ENCODE measurements around the gene SHISAL2A.
"Not testable (repeated sequence)": the region's sequence is repeated elsewhere in the genome, so short reads cannot be mapped to it uniquely, and the experiment has no call there.

SHISAL2A gene

GRCh38 chr1:52679048-52679447 lies 46.1 kb downstream of the SHISAL2A start:
- FAIRE-seq, result no peak
- TF ChIP-seq POU2F2 (IDR thresholded peaks at IDR 0.05; ENCODE audit: low read depth, low read length), result no peak
- no peak for TF ChIP-seq POLR2A (IDR thresholded peaks at IDR 0.05; ENCODE audit: low read depth, low read length)
- DNase-seq (ENCODE audit: insufficient read length, low spot score), result no peak

DNA sequence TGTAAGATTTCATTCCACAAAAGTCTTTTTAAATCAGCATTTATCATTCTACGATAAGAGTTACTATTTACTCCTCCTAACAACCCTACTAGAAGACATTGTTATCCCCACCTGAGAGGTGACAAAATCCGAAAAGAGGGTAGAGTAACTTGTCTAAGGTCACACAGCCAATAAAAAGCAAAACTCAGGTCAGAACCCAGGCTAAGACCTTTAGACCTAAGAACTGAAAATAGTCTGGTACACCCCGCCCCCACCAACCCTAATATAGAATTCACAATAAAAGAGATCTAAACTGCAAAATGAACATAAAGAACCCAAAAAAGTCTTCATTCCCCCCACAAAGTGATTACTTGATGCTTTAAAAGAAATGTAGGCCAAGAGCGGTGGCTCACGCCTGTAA lies 46.5 kb downstream of the SHISAL2A start:
- DNase-seq (ENCODE audit: insufficient read length, low spot score), result no peak
- no peak for TF ChIP-seq POLR2AphosphoS5 (IDR thresholded peaks at IDR 0.05; ENCODE audit: low read depth, low read length)
- TF ChIP-seq PAX5 (IDR thresholded peaks at IDR 0.05; ENCODE audit: insufficient read depth, low read length, severe bottlenecking), result no peak
- no peak for TF ChIP-seq SPI1 (IDR thresholded peaks at IDR 0.05; ENCODE audit: low read depth, low read length)
- TF ChIP-seq POLR2A (IDR thresholded peaks at IDR 0.05; ENCODE audit: low read depth, low read length), result no peak
- no peak for TF ChIP-seq TAF1 (IDR thresholded peaks at IDR 0.05; ENCODE audit: low read depth, low read length)
- no peak for TF ChIP-seq POU2F2 (IDR thresholded peaks at IDR 0.05; ENCODE audit: low read depth, low read length)
- FAIRE-seq, result no peak

- DNase-seq (ENCODE audit: insufficient read length, low spot score) (no peak), FAIRE-seq (no peak)
- TF ChIP-seq TAF1 (IDR thresholded peaks at IDR 0.05; ENCODE audit: low read depth, low read length) (no peak), SPI1 (IDR thresholded peaks at IDR 0.05; ENCODE audit: low read depth, low read length) (no peak), POLR2AphosphoS5 (IDR thresholded peaks at IDR 0.05; ENCODE audit: low read depth, low read length) (no peak), PAX5 (IDR thresholded peaks at IDR 0.05; ENCODE audit: insufficient read depth, low read length, severe bottlenecking) (no peak), POLR2A (IDR thresholded peaks at IDR 0.05; ENCODE audit: low read depth, low read length) (no peak), POU2F2 (IDR thresholded peaks at IDR 0.05; ENCODE audit: low read depth, low read length) (no peak)
Measured at GRCh38 chr1:52680353-52680752, 47.4 kb downstream of the SHISAL2A start.

DNA sequence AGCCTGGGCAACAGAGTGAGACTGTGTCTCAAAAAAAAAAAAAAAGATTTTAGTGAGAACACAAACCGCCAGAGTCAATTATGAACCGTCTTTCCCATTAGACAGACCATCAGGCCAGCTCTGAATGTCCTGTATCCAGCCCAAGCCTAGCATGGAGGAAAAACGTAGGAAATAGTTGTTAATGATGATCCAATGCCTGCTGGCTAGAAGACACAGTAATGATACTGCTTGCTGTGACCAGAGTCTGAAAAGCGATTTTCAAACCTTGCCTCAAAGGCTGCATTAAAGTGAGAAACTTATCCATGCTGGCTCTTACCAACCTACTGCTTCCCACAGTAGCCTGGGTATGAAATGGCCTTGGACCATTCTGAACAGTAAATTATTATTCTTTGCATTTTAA lies 48.2 kb downstream of the SHISAL2A start:
- DNase-seq (ENCODE audit: insufficient read length, low spot score) (no peak), FAIRE-seq (no peak)
- TF ChIP-seq POLR2A (IDR thresholded peaks at IDR 0.05; ENCODE audit: low read depth, low read length) (no peak), TAF1 (IDR thresholded peaks at IDR 0.05; ENCODE audit: low read depth, low read length) (no peak), SPI1 (IDR thresholded peaks at IDR 0.05; ENCODE audit: low read depth, low read length) (no peak), POLR2AphosphoS5 (IDR thresholded peaks at IDR 0.05; ENCODE audit: low read depth, low read length) (no peak), POU2F2 (IDR thresholded peaks at IDR 0.05; ENCODE audit: low read depth, low read length) (no peak), PAX5 (IDR thresholded peaks at IDR 0.05; ENCODE audit: insufficient read depth, low read length, severe bottlenecking) (no peak)

DNA sequence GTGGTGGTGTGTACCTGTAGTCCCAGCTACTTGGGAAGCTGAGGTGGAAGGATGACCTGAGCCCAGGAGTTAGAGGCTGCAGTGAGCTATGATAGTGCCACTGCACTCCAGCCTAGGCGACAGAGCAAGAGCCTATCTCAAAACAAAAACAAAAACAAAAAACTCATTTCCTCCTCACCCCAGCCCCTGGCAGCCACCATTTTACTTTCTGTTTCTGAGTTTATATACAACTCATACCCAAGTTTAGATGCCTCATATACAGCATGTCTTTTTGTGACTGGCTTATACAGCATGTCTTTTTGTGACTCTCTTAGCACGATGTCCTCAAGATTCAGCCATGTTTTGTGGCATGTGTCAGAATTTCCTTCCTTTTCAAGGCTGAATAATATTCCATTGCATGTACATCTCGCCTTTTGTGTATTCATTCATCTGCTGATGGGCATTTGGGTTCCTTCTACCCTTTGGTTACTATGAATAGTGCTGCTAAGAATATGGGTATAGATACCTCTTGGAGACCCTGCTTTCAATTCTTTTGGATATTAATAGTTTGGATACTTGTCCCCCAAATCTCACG lies 50.5 kb downstream of the SHISAL2A start:
- DNase-seq (ENCODE audit: insufficient read length, low spot score) (no peak), FAIRE-seq (no peak)
- TF ChIP-seq POLR2AphosphoS5 (IDR thresholded peaks at IDR 0.05; ENCODE audit: low read depth, low read length) (no peak), SPI1 (IDR thresholded peaks at IDR 0.05; ENCODE audit: low read depth, low read length) (no peak), POLR2A (IDR thresholded peaks at IDR 0.05; ENCODE audit: low read depth, low read length) (no peak), TAF1 (IDR thresholded peaks at IDR 0.05; ENCODE audit: low read depth, low read length) (no peak), PAX5 (IDR thresholded peaks at IDR 0.05; ENCODE audit: insufficient read depth, low read length, severe bottlenecking) (no peak), POU2F2 (IDR thresholded peaks at IDR 0.05; ENCODE audit: low read depth, low read length) (no peak)

DNA sequence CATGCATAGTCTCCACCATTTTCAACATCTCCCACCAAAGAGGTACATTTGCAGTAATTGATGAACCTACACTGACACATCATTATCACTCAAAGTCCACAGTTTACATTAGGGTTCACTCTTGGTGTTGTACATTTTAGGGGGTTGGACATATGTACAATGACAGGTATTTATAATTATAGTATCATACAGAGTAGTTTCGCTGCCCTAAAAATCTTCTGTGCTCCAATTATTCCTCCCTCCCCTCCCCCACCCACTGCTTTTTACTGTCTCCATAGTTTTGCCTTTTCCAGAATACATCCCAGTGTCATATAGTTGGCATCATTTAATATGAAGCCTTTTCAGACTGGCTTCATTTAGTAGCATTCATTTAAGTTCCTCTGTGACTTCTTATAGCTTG lies 51.6 kb downstream of the SHISAL2A start:
- no peak for DNase-seq (ENCODE audit: insufficient read length, low spot score)
- TF ChIP-seq POLR2A (IDR thresholded peaks at IDR 0.05; ENCODE audit: low read depth, low read length) (no peak), SPI1 (IDR thresholded peaks at IDR 0.05; ENCODE audit: low read depth, low read length) (no peak), TAF1 (IDR thresholded peaks at IDR 0.05; ENCODE audit: low read depth, low read length) (no peak), PAX5 (IDR thresholded peaks at IDR 0.05; ENCODE audit: insufficient read depth, low read length, severe bottlenecking) (no peak), POU2F2 (IDR thresholded peaks at IDR 0.05; ENCODE audit: low read depth, low read length) (no peak)
- FAIRE-seq, result no peak

DNA sequence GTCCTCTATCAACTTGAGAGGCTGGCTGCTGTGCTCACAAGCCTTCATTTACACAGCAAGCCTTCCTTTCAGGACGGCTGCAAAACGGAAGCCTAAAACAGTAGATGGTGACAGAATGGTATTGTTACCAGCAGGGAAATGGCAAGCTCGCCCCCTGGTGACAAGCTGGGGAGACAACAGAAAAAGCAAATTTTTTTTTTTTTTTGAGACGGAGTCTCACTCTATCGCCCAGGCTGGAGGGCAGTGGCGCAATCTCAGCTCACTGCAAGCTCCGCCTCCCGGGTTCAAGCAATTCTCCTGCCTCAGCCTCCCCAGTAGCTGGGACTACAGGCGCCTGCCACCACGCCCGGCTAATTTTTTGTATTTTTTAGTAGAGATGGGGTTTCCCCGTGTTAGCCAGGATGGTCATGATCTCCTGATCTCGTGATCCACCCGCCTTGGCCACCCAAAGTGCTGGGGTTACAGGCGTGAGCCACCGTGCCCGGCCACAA lies 53.3 kb downstream of the SHISAL2A start:
- peak; percentile 26; the same call in 1 of the 2 replicates for TF ChIP-seq SPI1 (IDR thresholded peaks at IDR 0.05; ENCODE audit: low read depth, low read length)
- FAIRE-seq (peak; percentile 71), DNase-seq (ENCODE audit: insufficient read length, low spot score) (peak; percentile 35)

DNA sequence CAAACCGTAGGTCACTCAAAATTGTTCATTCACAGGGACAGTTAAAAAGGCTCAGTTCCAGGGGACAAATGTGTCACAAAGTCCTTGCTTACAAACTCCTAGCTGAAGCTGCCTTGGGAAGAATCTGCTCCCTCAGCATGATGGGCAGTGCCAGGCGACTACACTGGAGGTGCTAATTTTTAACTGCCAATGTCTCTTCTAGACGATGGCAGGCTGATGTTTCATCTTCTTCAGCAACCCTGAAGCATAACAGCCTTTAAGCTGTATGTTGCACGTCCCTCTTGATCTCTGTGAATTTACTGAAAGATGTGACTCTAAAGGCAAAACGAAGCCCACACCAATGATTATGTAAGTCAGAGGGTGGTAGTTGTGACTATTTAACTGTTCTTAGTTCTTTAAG lies 53.9 kb downstream of the SHISAL2A start:
- FAIRE-seq, result no peak
- TF ChIP-seq PAX5 (IDR thresholded peaks at IDR 0.05; ENCODE audit: insufficient read depth, low read length, severe bottlenecking), result no peak
- TF ChIP-seq POLR2A (IDR thresholded peaks at IDR 0.05; ENCODE audit: low read depth, low read length), result no peak
- TF ChIP-seq SPI1 (IDR thresholded peaks at IDR 0.05; ENCODE audit: low read depth, low read length), result no peak
- TF ChIP-seq TAF1 (IDR thresholded peaks at IDR 0.05; ENCODE audit: low read depth, low read length), result no peak
- TF ChIP-seq POU2F2 (IDR thresholded peaks at IDR 0.05; ENCODE audit: low read depth, low read length), result no peak
- TF ChIP-seq POLR2AphosphoS5 (IDR thresholded peaks at IDR 0.05; ENCODE audit: low read depth, low read length), result no peak
- no peak for DNase-seq (ENCODE audit: insufficient read length, low spot score)

DNA sequence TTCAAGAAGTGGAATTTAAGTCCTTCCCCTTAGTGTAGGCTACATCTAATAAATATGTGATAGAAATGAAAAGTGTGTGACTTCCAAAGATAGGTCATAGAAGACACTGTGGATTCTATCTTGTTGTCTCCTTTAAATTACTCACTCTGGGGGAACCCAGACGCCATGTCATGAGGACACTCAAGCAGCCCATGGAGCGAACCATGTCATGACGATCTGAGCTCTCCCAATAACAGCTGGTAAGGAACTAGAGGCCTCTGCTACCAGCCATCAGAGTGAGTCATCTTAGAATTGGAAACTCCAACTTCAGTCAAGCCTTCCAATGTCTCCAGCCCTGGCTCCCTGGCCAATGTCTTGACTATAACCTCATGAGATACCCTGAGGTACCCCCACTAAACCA lies 58.9 kb downstream of the SHISAL2A start:
- no peak for TF ChIP-seq SPI1 (IDR thresholded peaks at IDR 0.05; ENCODE audit: low read depth, low read length)
- no peak for TF ChIP-seq POU2F2 (IDR thresholded peaks at IDR 0.05; ENCODE audit: low read depth, low read length)
- no peak for TF ChIP-seq TAF1 (IDR thresholded peaks at IDR 0.05; ENCODE audit: low read depth, low read length)
- no peak for TF ChIP-seq PAX5 (IDR thresholded peaks at IDR 0.05; ENCODE audit: insufficient read depth, low read length, severe bottlenecking)
- FAIRE-seq (no peak), DNase-seq (ENCODE audit: insufficient read length, low spot score) (no peak)

DNA sequence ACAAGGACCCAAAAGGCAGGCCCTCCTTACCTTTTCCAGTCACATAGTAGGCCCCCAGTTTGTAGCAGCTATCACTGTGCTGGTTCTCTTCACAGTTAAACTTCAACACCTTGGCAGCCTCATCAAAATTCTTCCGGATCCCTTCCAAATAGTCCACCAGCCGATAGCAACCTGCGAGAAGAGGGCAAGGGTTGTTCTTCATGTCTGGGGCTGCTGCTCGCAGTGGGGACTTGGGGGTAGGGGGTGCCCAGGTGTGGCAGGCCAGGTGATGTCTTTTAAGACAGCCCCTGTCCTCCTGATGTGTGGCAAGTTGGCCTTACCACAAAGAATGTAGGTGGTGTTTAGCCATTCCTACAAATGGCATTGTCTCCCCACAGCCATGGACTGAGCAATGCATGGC lies 59.7 kb downstream of the SHISAL2A start:
- FAIRE-seq, result no peak
- no peak for TF ChIP-seq PAX5 (IDR thresholded peaks at IDR 0.05; ENCODE audit: insufficient read depth, low read length, severe bottlenecking)
- no peak for TF ChIP-seq POLR2AphosphoS5 (IDR thresholded peaks at IDR 0.05; ENCODE audit: low read depth, low read length)
- TF ChIP-seq SPI1 (IDR thresholded peaks at IDR 0.05; ENCODE audit: low read depth, low read length), result no peak
- TF ChIP-seq POU2F2 (IDR thresholded peaks at IDR 0.05; ENCODE audit: low read depth, low read length), result no peak
- TF ChIP-seq TAF1 (IDR thresholded peaks at IDR 0.05; ENCODE audit: low read depth, low read length), result no peak
- TF ChIP-seq POLR2A (IDR thresholded peaks at IDR 0.05; ENCODE audit: low read depth, low read length), result no peak
- DNase-seq (ENCODE audit: insufficient read length, low spot score), result no peak

- FAIRE-seq; DNase-seq (ENCODE audit: insufficient read length, low spot score): not testable (repeated sequence)
Measured at GRCh38 chr1:52693351-52693750, 60.4 kb downstream of the SHISAL2A start.

Data from GM12891 (cell line).